T-helper 2 cell treated with Interferon-gamma antibody and Interleukin-4, amounts not matched to agents 100 ng/mL and 5 ng/mL, for 36 hours (primary cell): Measurements from ENCODE around the gene IPP. TPM values are rescaled to one million over a fixed set of nuclear protein-coding genes. Genes with fewer than 3 reads are reported as not detected.
"Not testable (repeated sequence)": the region's sequence is repeated elsewhere in the genome, so short reads cannot be mapped to it uniquely, and the experiment has no call there.

ENCODE experiments used
- intact Hi-C: fragments of 100-400 bp; cut with micrococcal nuclease; formaldehyde crosslinking; loops from one replicate; pipeline ENCODE4 v1.15.1; 2023
- total RNA-seq: library from RNA; stranded (reverse); gene quantifications from 2 replicates; pipeline ENCODE4 v1.2.3, GENCODE V29; 2022

IPP gene
- total RNA-seq, 1 donor from 2014 or later, result 12.0 TPM

DNA sequence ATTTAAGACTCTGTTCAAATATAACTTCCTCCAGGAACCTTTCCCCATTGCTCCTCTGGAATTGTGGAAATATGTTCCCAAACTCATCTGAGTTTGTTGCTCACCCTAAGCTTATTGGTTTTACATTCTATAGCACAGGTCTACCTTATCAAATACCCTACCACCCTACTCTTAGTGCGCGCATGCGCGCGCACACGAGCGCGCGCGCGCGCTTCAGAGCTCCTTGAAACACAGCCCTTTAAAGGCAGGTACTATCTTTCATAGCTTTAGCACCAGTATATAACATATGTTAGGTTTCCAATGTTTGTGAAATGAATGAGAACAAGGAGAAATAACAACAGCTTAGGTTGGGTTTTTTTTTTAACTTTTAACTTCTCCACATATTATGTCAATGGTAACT lies 3.5 kb downstream of the IPP start:
- intact Hi-C loops, result no loop called here

- intact Hi-C loops, result not testable (repeated sequence)
These were observed 10.8 kb downstream of the IPP start for GRCh38 chr1:45739641-45740156.

- intact Hi-C loops, result no loop called here
These were observed 11.3 kb downstream of the IPP start for GRCh38 chr1:45739137-45739536.

GRCh38 chr1:45730780-45731319 lies 19.6 kb downstream of the IPP start:
- intact Hi-C loops, result no loop called here

GRCh38 chr1:45730075-45730779 lies 20.2 kb downstream of the IPP start:
- intact Hi-C loops, result no loop called here

DNA sequence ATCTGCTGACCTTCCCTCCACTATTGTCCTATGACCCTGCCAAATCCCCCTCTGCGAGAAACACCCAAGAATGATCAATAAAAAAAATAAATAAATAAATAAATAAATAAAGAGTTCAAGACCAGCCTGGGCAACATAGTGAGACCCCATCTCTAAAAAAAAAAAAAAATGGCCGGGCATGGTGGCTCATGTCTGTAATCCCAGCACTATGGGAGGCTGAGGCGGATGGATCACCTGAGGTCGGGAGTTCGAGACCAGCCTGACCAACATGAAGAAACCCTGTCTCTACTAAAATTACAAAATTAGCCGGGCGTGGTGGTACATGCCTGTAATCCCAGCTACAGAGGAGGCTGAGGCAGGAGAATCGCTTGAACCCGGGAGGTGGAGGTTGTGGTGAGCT lies 24.4 kb downstream of the IPP start:
- intact Hi-C loops, result loop anchor here (2.0 kb wide), 1 partner anchor 79 kb away; no protein-coding TSS in a partner anchor

GRCh38 chr1:45723248-45723930 lies 27.1 kb downstream of the IPP start:
- intact Hi-C loops, result no loop called here

- intact Hi-C loops, result no loop called here
These were observed 27.6 kb downstream of the IPP start for GRCh38 chr1:45722809-45723208.

DNA sequence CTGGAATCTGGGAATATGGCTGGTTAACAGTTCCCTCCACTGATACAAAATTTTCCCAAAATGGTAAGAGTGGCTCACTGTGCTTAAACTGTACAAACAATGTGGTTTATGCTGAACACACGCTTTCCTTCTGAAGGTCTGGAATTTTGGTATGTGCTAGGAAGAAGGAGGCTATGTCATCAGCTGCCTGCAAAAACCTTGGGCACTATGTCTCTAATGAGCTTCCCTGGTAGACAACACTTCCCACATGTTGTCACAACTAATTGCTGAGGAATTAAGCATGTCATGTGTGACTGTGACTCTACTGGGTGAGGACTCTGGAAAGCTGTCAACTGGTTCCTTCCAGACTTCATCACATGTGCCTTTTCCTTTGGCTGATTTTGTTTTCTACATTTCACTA lies 29.2 kb downstream of the IPP start:
- intact Hi-C loops, result no loop called here

GRCh38 chr1:45718289-45718688 lies 32.2 kb downstream of the IPP start:
- intact Hi-C loops, result no loop called here

DNA sequence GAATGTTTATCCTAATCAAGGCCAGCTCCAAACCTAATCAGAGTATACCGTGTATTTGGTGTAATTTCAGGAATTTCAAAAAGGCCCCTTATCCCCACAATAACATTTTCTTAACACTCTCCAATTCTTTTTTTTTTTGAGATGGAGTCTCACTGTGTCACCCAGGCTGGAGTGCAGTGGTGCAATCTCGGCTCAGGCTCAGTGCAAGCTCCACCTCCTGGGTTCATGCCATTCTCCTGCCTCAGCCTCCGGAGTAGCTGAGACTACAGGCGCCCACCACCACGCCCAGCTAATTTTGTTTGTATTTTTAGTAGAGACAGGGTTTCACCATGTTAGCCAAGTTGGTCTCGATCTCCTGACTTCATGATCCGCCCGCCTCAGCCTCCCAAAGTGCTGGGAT lies 33.1 kb downstream of the IPP start:
- intact Hi-C loops, result not testable (repeated sequence)

DNA sequence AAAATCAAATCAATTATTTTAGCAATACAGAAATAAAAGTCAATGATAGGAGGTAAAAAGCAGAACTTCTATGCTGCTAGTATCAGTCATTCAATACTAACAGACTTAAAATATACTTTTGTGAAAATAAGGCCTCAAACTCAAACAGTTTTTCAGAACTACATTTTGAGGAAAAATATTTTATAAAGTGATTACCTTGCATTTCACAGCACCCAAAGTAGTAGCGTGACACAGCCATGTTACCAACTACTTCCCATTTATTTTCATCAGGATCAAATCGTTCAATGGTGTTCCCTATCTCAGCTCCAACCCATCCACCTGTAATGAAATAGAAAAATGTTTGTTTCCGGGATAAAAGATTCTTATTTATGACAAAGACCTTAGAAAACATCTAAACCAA lies 33.8 kb downstream of the IPP start:
- intact Hi-C loops, result no loop called here

DNA sequence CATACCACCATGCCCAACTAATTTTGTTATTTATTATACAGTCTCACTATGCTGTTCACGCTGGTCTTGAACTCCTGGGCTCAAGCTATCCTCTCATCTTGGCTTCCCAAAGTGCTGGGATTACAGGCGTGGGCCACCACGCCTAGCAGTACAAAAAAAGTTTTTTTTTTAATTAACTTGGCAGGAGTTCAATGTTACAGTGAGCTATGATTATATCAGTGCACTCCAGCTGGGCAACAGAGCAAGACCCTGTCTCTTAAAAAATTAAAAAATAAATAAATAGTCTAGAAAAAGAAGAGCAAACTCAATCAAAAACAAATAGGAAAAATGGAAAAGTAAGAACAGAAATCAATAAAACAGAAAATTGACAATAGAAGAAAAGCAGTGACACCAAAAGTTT lies 36.7 kb downstream of the IPP start:
- intact Hi-C loops, result no loop called here

GRCh38 chr1:45704637-45705036 lies 45.8 kb downstream of the IPP start:
- intact Hi-C loops, result no loop called here

DNA sequence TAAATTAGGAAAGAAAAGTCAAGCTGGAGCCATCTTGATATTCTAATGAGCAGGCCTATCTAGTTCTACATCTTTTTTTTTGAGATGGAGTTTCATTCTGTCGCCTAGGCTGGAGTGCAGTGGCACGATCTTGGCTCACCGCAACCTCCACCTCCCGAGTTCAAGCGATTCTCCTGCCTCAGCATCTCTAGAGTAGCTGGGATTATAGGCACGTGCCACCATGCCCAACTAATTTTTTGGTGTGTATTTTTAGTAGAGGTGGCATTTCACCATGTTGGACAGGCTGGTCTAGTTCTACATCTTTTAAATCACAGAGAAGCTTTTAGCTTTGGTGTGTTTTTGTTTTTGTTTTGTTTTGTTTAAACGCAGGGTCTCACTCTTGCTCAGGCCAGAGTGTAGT lies 55.6 kb downstream of the IPP start:
- intact Hi-C loops, result no loop called here

DNA sequence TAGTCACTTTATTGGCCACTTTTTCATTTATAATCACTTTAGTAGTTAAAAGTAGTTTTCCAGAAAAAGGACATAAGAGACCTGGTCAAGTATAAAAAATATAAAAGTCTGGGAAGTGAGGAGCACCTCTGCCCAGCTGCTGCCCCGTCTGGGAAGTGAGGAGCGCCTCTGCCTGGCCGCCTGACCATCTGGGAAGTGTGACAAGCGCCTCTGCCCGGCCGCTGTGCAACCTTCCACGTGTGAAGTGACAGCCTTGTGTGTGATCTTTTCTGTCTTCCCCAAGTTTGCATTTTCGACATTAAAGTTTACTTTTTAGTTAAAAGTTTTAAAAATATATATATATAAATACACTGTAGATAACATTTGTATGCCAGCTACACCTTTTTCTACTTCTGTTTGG lies 56.6 kb downstream of the IPP start:
- intact Hi-C loops, result not testable (repeated sequence)

- intact Hi-C loops, result loop anchor here (1.0 to 5.0 kb wide), 13 partner anchors 104 to 1644 kb away; partner anchors contain the start of genes CCDC163, CMPK1, KIF2C and LRRC41
These were observed 62.4 kb downstream of the IPP start, which contains the start of gene TMEM69 for GRCh38 chr1:45687754-45688740. Gene TMEM69, plus strand, starts transcription at chr1:45688181. Its CDS starts 2,888 bp downstream, at chr1:45691069.

DNA sequence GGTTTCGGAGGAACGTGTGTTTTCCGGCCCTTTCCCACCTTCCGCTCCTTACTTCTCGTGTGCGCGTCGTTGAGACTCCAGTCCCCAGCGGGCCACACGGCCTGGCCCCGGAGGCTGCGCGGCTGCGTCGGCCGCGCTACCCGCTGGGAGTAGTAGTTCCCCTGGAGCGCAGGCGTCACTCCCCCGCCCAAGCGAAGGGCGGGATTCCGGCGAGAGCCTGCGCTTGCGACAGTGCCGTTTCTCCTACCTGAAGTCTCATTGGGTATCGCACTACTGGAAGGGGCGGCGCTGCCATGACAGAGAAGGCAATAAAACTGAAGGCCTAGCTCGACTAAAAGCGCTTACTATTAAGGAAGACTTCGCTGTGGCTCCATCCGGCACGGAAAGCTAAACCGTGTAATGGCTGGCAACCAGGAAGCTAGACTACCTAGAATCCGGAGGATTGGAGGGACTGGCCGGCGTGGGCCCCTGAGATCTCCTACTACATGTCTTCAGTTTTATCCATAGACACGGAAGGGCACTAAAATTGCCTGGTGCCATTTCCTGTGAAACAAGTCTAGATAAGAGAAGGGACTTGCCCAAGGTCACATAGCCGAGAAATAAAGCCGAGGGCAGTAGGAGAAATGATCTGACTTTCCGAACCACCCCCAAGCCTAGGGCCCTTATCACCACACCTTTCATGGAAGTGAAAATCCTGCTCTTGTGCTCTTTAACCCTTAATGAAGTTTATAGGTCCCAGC lies 63.3 kb downstream of the IPP start:
- intact Hi-C loops, result loop anchor here (1.0 to 5.0 kb wide), 13 partner anchors 103 to 1645 kb away; partner anchors contain the start of genes CCDC163, CMPK1, KIF2C and LRRC41

DNA sequence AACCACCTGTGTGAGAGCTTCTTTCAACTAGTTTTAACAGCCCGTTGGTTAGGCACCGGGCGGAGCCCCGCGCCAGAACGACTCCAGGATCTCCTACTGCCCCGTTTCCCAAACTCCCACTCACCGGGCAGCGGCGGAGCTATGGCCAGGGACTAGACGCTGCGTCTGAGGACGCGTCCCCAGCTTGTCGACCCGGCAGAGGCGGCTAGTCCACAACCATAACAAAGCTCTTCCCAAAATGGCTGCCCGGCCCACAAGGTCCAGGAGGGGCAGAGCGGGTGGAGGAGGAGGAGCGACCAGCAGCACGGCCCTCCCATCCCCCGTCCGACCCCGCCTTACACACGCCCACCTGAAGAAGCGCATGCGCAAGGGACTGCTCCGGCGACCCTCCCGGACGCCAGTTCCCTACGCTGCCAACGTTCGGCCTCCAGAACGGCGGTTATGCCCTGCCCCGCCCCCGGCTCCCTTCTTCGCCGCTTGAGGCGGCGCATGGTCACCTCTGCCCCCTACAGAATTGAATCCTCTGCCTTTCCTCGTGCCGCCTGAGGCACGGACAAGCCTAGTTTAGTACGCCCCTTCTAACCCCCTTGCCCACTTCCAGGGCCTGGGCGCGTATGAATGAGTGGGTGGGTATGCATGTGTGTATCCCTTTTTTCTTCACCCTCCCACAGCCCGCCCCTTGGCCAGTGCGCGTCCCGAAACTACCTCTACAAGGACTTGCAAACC lies 64.0 kb downstream of the IPP start, which contains the start of gene GPBP1L1:
GPBP1L1 (minus strand) TSS at position 246 of the 726 bp plus-strand sequence. CDS start 27,446 bp downstream, outside the sequence.
- intact Hi-C loops, result loop anchor here (1.0 to 5.0 kb wide), 15 partner anchors 64 to 1646 kb away; partner anchors contain the start of genes CCDC163, CMPK1, IPP and KIF2C
